ENCODE measurements around the gene SLC34A3. TPM values are rescaled to one million over a fixed set of nuclear protein-coding genes. Genes with fewer than 3 reads are reported as not detected.

The SLC34A3 gene
- total and polyA plus RNA-seq, 2 donors (not counting 3 experiments of a cell fraction or from before 2014, with no cell fraction given), result not detected

DNA sequence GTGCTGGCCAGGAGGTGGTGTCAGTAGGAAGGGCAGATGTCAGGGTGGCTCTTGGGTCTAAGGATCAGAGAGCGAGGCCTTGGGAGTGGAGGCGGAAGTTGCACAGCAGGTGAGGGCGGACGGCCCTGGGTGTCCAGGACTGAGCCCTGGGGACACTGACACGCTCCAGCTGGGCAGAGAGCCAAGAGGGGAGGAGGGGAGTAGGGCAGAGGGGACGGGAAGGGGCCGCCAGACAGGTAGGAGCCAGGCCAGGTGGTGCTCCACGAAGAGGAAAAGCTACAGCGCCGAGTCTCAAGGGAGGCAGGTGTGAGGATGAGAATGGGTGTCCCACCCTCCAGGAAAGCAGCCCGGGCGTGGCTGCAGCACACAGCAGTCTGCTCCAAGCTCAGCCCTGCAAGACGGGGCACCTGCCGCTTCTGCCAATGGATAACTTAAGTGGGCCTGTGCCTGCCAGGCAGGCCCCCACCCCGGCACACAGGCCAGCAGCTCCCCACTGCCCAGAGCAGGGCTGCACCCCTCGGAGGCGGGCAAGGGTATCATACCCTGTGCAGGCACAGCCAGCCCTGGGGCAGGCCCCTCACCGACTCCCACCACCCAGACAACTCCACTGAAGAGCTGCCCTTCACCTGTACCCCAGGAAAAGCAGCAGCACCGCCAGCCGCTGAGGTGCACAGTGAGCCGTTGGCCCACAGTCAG, 35.0 kb upstream of the SLC34A3 start:
- Histone ChIP-seq H3K4me1 (ENCODE audit: control insufficient read depth, extremely low read depth, insufficient read depth, low read length) (peaks cover 4% of the 10 kb centered on the region), H3K9me1 (replicated peaks; ENCODE audit: control insufficient read depth, extremely low read depth, insufficient read depth, low read length) (no peaks in the 10 kb centered on the region), H3K27ac (ENCODE audit: insufficient read depth, low read depth, low read length) (no peak overlapping the region), H3K9ac (replicated peaks; ENCODE audit: extremely low read depth, insufficient read depth, low read length) (no peak overlapping the region), H3K36me3 (ENCODE audit: control insufficient read depth in 2 of 2, extremely low read depth in 1 of 2, insufficient read depth in 2 of 2, low read length in 2 of 2) (peaks cover 0 to 12% of the 10 kb centered on the region in 2 experiments), H3K9me3 (replicated peaks; ENCODE audit: control insufficient read depth, insufficient read depth, low read length) (no peaks in the 10 kb centered on the region), H3K4me3 (replicated peaks in 1 of 3; ENCODE audit: insufficient read depth in 1 of 3, low read depth in 1 of 3, low read length in 3 of 3) (no peak overlapping the region), H3K79me2 (ENCODE audit: control insufficient read depth, insufficient read depth, low read length) (peaks cover 1% of the 10 kb centered on the region), H3K27me3 (ENCODE audit: control insufficient read depth in 2 of 2, insufficient read depth in 2 of 2, low read length in 2 of 2) (no peaks in the 10 kb centered on the region), H2AFZ (ENCODE audit: low read depth, low read length) (no peak overlapping the region), H3K4me2 (ENCODE audit: insufficient read depth, low read length) (no peak overlapping the region), H4K20me1 (replicated peaks; ENCODE audit: control insufficient read depth, extremely low read depth, insufficient read depth, low read length) (no peaks in the 10 kb centered on the region)
- no TSS peak for BruUV-seq (replicated peaks)
- no peak for FAIRE-seq
- TF ChIP-seq CTCF (IDR thresholded peaks at IDR 0.05; ENCODE audit: extremely low read depth in 1 of 2, insufficient read depth in 1 of 2, low read depth in 1 of 2, low read length in 2 of 2) (no peak), EZH2 (IDR thresholded peaks at IDR 0.05; ENCODE audit: borderline replicate concordance, low read depth, low read length, severe bottlenecking) (no peak), JUN (IDR thresholded peaks at IDR 0.05; ENCODE audit: borderline replicate concordance, insufficient read depth, insufficient read length, low read depth) (no peak), GATA2 (IDR thresholded peaks at IDR 0.05; ENCODE audit: insufficient read depth, insufficient read length, low read depth, low read length) (no peak), MYC (IDR thresholded peaks at IDR 0.05; ENCODE audit: low read depth, low read length) (no peak)
- dilution Hi-C loops (cut with MboI; ENCODE audit: extremely low pct_ligation_motif_present, low sequenced_read_pairs), result no loop called here
- ChIA-PET POLR2A (no interaction called here), CTCF (interaction anchor here (1.3 to 2.0 kb wide), 3 partner anchors 31 to 41 kb away, joined by 3 to 6 read pairs (median 3); partner anchors contain the start of gene RNF224)
- intact Hi-C loops (cut with micrococcal nuclease), result no loop called here
- DNase-seq (ENCODE audit: low read depth, low spot score), result no peak
